CD4-positive, alpha-beta memory T cell (primary cell): ENCODE results near the gene PIN4. TPM values are rescaled to one million over a fixed set of nuclear protein-coding genes. Genes with fewer than 3 reads are reported as not detected.

Experiments
- CTCF ChIA-PET: fragments of 350-600 bp; sonication (Branson Sonifier 250); formaldehyde crosslinking; loops from one replicate; lab custom pipeline; 2021; ENCODE audit warnings: inconsistent platforms; ENCODE audit not compliant: partially characterized antibody; lab: Charles Lee
- POLR2A ChIA-PET: fragments of 350-600 bp; sonication (Branson Sonifier 250); formaldehyde crosslinking; loops from one replicate; lab custom pipeline; 2021; ENCODE audit not compliant: partially characterized antibody; lab: Charles Lee
- DNase-seq, 5 donors: peaks; one replicate each; pipeline versions ENCODE4 v3.0.0 to v3.0.0-alpha.2; 2020 to 2022; ENCODE audit warnings: mixed read lengths in 1 of 5
- H3K27ac ChIP-seq: one replicate; pipeline ENCODE4 v1.7.0; 2013; ENCODE audit warnings: low read depth, low read length
- H3K27me3 ChIP-seq: 2 replicates; pipeline ENCODE4 v1.7.0; 2013; ENCODE audit warnings: mild to moderate bottlenecking, low read length, moderate library complexity; ENCODE audit not compliant: insufficient read depth
- H3K36me3 ChIP-seq: 2 replicates; pipeline ENCODE4 v1.7.0; 2013; ENCODE audit warnings: mild to moderate bottlenecking, low read length, moderate library complexity; ENCODE audit not compliant: insufficient read depth
- H3K4me1 ChIP-seq: 2 replicates; pipeline ENCODE4 v1.7.0; 2013; ENCODE audit warnings: mild to moderate bottlenecking, low read length, moderate library complexity; ENCODE audit not compliant: insufficient read depth
- H3K4me3 ChIP-seq, 2 donors: one replicate each; pipeline ENCODE4 v1.7.0; 2013; ENCODE audit warnings: low read length in 2 of 2, mild to moderate bottlenecking in 1 of 2
- H3K9me3 ChIP-seq, 2 donors: one replicate each; pipeline ENCODE4 v1.7.0; 2013; ENCODE audit warnings: low read length in 2 of 2, control low read depth in 1 of 2; ENCODE audit not compliant: control insufficient read depth in 1 of 2
- H3K27ac Mint-ChIP-seq, 7 donors: one replicate each; pipeline ENCODE4 v1.8.0; 2020 to 2021; ENCODE audit warnings: mixed read lengths in 7 of 7, mild to moderate bottlenecking in 6 of 7, inconsistent platforms in 3 of 7, moderate library complexity in 3 of 7
- H3K27me3 Mint-ChIP-seq, 2 donors: one replicate each; pipeline ENCODE4 v1.8.0; 2020 to 2021; ENCODE audit warnings: mixed read lengths in 2 of 2
- H3K36me3 Mint-ChIP-seq, 2 donors: one replicate each; pipeline ENCODE4 v1.8.0; 2020 to 2021; ENCODE audit warnings: mixed read lengths in 2 of 2, inconsistent platforms in 1 of 2, mild to moderate bottlenecking in 1 of 2
- H3K4me1 Mint-ChIP-seq, 4 donors: one replicate each; pipeline ENCODE4 v1.8.0; 2020 to 2021; ENCODE audit warnings: mixed read lengths in 4 of 4, mild to moderate bottlenecking in 1 of 4
- H3K4me3 Mint-ChIP-seq, 8 donors: one replicate each; pipeline ENCODE4 v1.8.0; 2020 to 2021; ENCODE audit warnings: mixed read lengths in 8 of 8, mild to moderate bottlenecking in 7 of 8, moderate library complexity in 6 of 8, inconsistent platforms in 3 of 8
- H3K9me3 Mint-ChIP-seq, 8 donors: one replicate each; pipeline ENCODE4 v1.8.0; 2020 to 2021; ENCODE audit warnings: mixed read lengths in 8 of 8, mild to moderate bottlenecking in 5 of 8, inconsistent platforms in 3 of 8, moderate library complexity in 1 of 8
- intact Hi-C: fragments of 100-400 bp; cut with micrococcal nuclease; formaldehyde crosslinking; loops from one replicate; pipeline ENCODE4 v1.15.1; 2023
- polyA plus RNA-seq, 2 donors: library from polyadenylated mRNA; unstranded; fragments of 300-500 nt; fragmentation: Illumina TruSeq; gene quantifications; one replicate each; pipeline ENCODE4 v1.2.3, GENCODE V29; 2021
- total RNA-seq, 2 experiments: library from RNA; stranded (reverse); gene quantifications; one replicate each; pipeline ENCODE4 v1.2.3, GENCODE V29; 2021

PIN4 gene
- 10 to 100 TPM; 13.3 to 13.5 TPM for total RNA-seq
- polyA plus RNA-seq, result 10 to 100 TPM; 29.3 to 34.1 TPM

DNA sequence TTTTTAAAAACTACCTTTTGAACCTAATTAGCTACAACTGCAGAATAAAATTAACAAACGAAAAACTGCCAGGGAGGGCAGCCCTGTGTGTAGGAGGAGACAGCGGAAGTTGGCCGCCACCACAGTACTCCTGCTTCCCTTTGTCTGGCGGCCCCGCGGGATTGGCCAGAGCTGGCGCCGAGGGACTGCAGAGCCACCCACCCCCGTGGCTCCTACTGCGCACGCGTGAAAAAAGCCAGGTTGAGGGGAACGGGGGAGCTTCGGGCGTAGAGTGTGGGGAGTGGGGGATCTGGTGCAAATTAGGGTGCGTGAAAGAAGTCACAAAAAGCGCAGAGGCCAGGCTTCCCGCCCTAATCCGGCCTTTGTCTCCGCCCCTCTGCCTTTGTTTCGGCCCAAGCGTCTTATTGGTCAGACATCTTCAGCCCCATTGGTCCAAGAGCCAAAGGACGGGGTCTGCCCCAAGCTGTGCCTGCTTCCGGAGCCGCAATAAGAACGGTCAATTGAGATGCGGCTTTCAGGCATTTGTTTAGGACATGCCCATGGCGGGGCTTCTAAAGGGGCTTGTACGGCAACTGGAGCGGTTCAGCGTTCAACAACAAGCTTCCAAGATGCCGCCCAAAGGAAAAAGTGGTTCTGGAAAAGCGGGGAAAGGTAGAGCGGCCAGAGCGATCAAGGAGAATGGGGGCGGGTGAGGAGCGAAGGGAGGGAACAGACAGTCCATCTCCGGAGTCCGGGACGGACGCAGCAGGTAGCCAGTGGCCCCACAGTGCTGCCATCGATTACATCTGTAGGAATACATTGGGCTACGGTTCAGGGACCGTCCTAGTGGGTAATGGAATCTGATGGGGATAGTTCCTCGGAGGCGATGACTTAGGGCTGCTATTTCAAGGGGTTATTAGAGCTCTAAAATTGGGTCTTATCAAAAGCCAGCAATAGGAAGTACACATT, at the start of gene PIN4:
PIN4 (plus strand) TSS at position 580 of the 948 bp plus-strand sequence; CDS start at position 609, 29 bp downstream.
- peaks cover 24% of the 10 kb centered on the region for H3K4me1 ChIP-seq
- CTCF ChIA-PET, result interaction anchor here (0.7 to 2.0 kb wide), 4 partner anchors 50 to 182 kb away, joined by 3 to 11 read pairs (median 4); partner anchors contain the start of genes RPS4X and RTL5
- H3K9me3 ChIP-seq, result no peaks in the 10 kb centered on the region
- H3K9me3 Mint-ChIP-seq, result no peaks in the 10 kb centered on the region
- POLR2A ChIA-PET, result interaction anchor here (0.5 to 2.7 kb wide), 21 partner anchors 10 to 189 kb away, joined by 3 to 28 read pairs (median 4); partner anchors contain the start of genes RPS4X and RTL5
- H3K36me3 Mint-ChIP-seq, result peaks cover 0 to 9% of the 10 kb centered on the region in 2 donors
- intact Hi-C loops, result loop anchor here (1.0 to 10.0 kb wide), 5 partner anchors 12 to 163 kb away; partner anchors contain the start of genes ERCC6L, RPS4X and RTL5
- DNase-seq, result peak; percentile 82 to 87 (median 84)
- peak within 1 kb of the TSS; percentile 69 for H3K4me3 ChIP-seq
- peaks cover 6 to 13% (median 8%) of the 10 kb centered on the region in 4 donors for H3K4me1 Mint-ChIP-seq
- peak within 1 kb of the TSS; percentile 68 for H3K27ac ChIP-seq
- H3K27me3 Mint-ChIP-seq, result no peaks in the 10 kb centered on the region
- no peaks in the 10 kb centered on the region for H3K36me3 ChIP-seq
- no peak within 1 kb of the TSS for H3K27ac Mint-ChIP-seq
- H3K4me3 Mint-ChIP-seq, result peak within 1 kb of the TSS in 1 of 8 donors; percentile 17
- H3K27me3 ChIP-seq, result no peaks in the 10 kb centered on the region

- H3K27ac Mint-ChIP-seq, result peak overlapping the region in 3 of 7 donors; percentile 48 to 67 (median 53)
- no peaks in the 10 kb centered on the region for H3K36me3 ChIP-seq
- no peaks in the 10 kb centered on the region for H3K9me3 ChIP-seq
- no peak overlapping the region for H3K4me3 ChIP-seq
- peaks cover 0 to 2% of the 10 kb centered on the region in 2 donors for H3K36me3 Mint-ChIP-seq
- no peak overlapping the region for H3K27ac ChIP-seq
- intact Hi-C loops, result loop anchor here (5.0 kb wide), 2 partner anchors 35 to 50 kb away; partner anchors contain the start of gene PIN4
- DNase-seq, result no peak
- no peaks in the 10 kb centered on the region for H3K4me1 ChIP-seq
- H3K27me3 Mint-ChIP-seq, result peaks cover 0 to 1% of the 10 kb centered on the region in 2 donors
- H3K9me3 Mint-ChIP-seq, result no peaks in the 10 kb centered on the region
- ChIA-PET CTCF (interaction anchor here (0.7 to 11.5 kb wide), 8 partner anchors 9 to 222 kb away, joined by 3 to 241 read pairs (median 4); partner anchors contain the start of gene NHSL2), POLR2A (interaction anchor here (1.1 to 3.4 kb wide), 13 partner anchors 8 to 144 kb away, joined by 3 to 20 read pairs (median 7); partner anchors contain the start of genes ERCC6L, PIN4 and RPS4X)
- H3K4me1 Mint-ChIP-seq, result peaks cover 0 to 27% (median 14%) of the 10 kb centered on the region in 4 donors
- H3K4me3 Mint-ChIP-seq, result peak overlapping the region in 5 of 8 donors; percentile 39 to 84 (median 71)
- H3K27me3 ChIP-seq, result no peaks in the 10 kb centered on the region
Observed at GRCh38 chrX:72132456-72132855, 49.1 kb upstream of the PIN4 start.

GRCh38 chrX:72133851-72134546, 47.6 kb upstream of the PIN4 start:
- no peak for DNase-seq
- H3K4me3 ChIP-seq, result no peak overlapping the region
- H3K9me3 ChIP-seq, result no peaks in the 10 kb centered on the region
- no peak overlapping the region for H3K27ac ChIP-seq
- no peak overlapping the region for H3K27ac Mint-ChIP-seq
- H3K27me3 Mint-ChIP-seq, result peaks cover 0 to 1% of the 10 kb centered on the region in 2 donors
- no peaks in the 10 kb centered on the region for H3K27me3 ChIP-seq
- peaks cover 0 to 20% (median 10%) of the 10 kb centered on the region in 4 donors for H3K4me1 Mint-ChIP-seq
- H3K4me1 ChIP-seq, result no peaks in the 10 kb centered on the region
- H3K4me3 Mint-ChIP-seq, result no peak overlapping the region
- POLR2A ChIA-PET, result interaction anchor here (1.3 kb wide), 1 partner anchor 47 kb away, joined by 3 read pairs; the partner anchor contains the start of gene PIN4
- no peaks in the 10 kb centered on the region for H3K9me3 Mint-ChIP-seq
- no peaks in the 10 kb centered on the region for H3K36me3 ChIP-seq
- peaks cover 0 to 2% of the 10 kb centered on the region in 2 donors for H3K36me3 Mint-ChIP-seq
- intact Hi-C loops, result loop anchor here (5.0 kb wide), 2 partner anchors 33 to 48 kb away; partner anchors contain the start of gene PIN4
- CTCF ChIA-PET, result interaction anchor here (11.5 kb wide), 1 partner anchor 112 kb away, joined by 241 read pairs; no protein-coding TSS in a partner anchor

GRCh38 chrX:72137846-72138495, 43.6 kb upstream of the PIN4 start:
- Mint-ChIP-seq H3K27me3 (no peaks in the 10 kb centered on the region), H3K4me3 (no peak overlapping the region), H3K36me3 (peaks cover 0 to 14% of the 10 kb centered on the region in 2 donors), H3K9me3 (no peaks in the 10 kb centered on the region), H3K4me1 (peaks cover 6 to 30% (median 16%) of the 10 kb centered on the region in 4 donors), H3K27ac (no peak overlapping the region)
- H3K9me3 ChIP-seq, result no peaks in the 10 kb centered on the region
- peaks cover 21% of the 10 kb centered on the region for H3K4me1 ChIP-seq
- H3K27me3 ChIP-seq, result no peaks in the 10 kb centered on the region
- intact Hi-C loops, result no loop called here
- no peak overlapping the region for H3K27ac ChIP-seq
- ChIA-PET POLR2A (no interaction called here), CTCF (no interaction called here)
- H3K36me3 ChIP-seq, result no peaks in the 10 kb centered on the region
- DNase-seq, result no peak
- H3K4me3 ChIP-seq, result no peak overlapping the region

DNA sequence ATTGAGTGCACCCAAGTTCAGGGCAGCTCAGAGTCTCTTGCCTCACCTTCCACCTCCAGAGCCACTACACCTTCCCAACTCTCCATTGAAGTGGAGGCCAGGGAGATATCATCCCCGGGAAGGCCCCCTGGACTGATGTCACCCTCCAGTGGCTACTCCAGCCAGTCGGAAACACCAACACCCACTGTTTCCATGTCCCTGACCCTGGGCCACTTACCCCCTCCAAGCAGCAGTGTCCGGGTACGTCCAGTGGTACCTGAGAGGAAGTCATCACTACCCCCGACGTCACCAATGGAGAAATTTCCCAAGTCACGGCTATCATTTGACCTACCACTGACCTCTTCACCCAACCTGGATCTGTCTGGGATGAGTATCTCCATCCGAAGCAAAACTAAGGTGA, 42.0 kb upstream of the PIN4 start:
- Mint-ChIP-seq H3K4me1 (peaks cover 14 to 46% (median 27%) of the 10 kb centered on the region in 4 donors), H3K27ac (peak overlapping the region in 1 of 7 donors; percentile 27), H3K4me3 (no peak overlapping the region), H3K9me3 (no peaks in the 10 kb centered on the region), H3K27me3 (no peaks in the 10 kb centered on the region), H3K36me3 (peaks cover 0 to 20% of the 10 kb centered on the region in 2 donors)
- Histone ChIP-seq H3K27me3 (no peaks in the 10 kb centered on the region), H3K4me1 (peaks cover 35% of the 10 kb centered on the region), H3K27ac (no peak overlapping the region), H3K4me3 (no peak overlapping the region), H3K36me3 (no peaks in the 10 kb centered on the region), H3K9me3 (no peaks in the 10 kb centered on the region)
- ChIA-PET CTCF (no interaction called here), POLR2A (no interaction called here)
- intact Hi-C loops, result no loop called here
- no peak for DNase-seq

GRCh38 chrX:72141372-72142004, 40.1 kb upstream of the PIN4 start:
- peaks cover 19 to 52% (median 36%) of the 10 kb centered on the region in 4 donors for H3K4me1 Mint-ChIP-seq
- intact Hi-C loops, result no loop called here
- no peak for DNase-seq
- Histone ChIP-seq H3K36me3 (no peaks in the 10 kb centered on the region), H3K27me3 (no peaks in the 10 kb centered on the region), H3K4me3 (no peak overlapping the region), H3K4me1 (peaks cover 40% of the 10 kb centered on the region), H3K27ac (no peak overlapping the region), H3K9me3 (no peaks in the 10 kb centered on the region)
- ChIA-PET CTCF (interaction anchor here (1.0 to 1.7 kb wide), 2 partner anchors 9 to 14 kb away, joined by 3 to 5 read pairs; partner anchors contain the start of gene RTL5), POLR2A (interaction anchor here (1.1 to 1.2 kb wide), 2 partner anchors 9 to 40 kb away, joined by 5 to 7 read pairs; partner anchors contain the start of genes PIN4 and RTL5)
- peak overlapping the region; percentile 11 to 93 (median 60) for H3K27ac Mint-ChIP-seq
- no peaks in the 10 kb centered on the region for H3K27me3 Mint-ChIP-seq
- H3K9me3 Mint-ChIP-seq, result no peaks in the 10 kb centered on the region
- H3K36me3 Mint-ChIP-seq, result peaks cover 0 to 20% of the 10 kb centered on the region in 2 donors
- H3K4me3 Mint-ChIP-seq, result peak overlapping the region; percentile 9 to 83 (median 31)
